Stimulated activated memory B cell treated with anti-CD40 and anti-IgM and Interleukin-4, amounts not matched to agents 10 μg/mL and 1 μg/mL and 100 μg/mL, for 72 hours (primary cell): ENCODE data around the gene GAGE2A.
A peak's percentile ranks its signal among the peaks of the same experiment; 100 is the strongest.
"Not testable (repeated sequence)": the region's sequence is repeated elsewhere in the genome, so short reads cannot be mapped to it uniquely, and the experiment has no call there.

Experiments
- ATAC-seq: fragments of 150-1000 bp; cut with Tn5 transposase; 2 replicates; pipeline ENCODE4 v1.10.0; 2021
- H3K27ac Mint-ChIP-seq: one replicate; pipeline ENCODE4 v1.8.0; 2022; ENCODE audit warnings: mild to moderate bottlenecking, mixed read lengths
- H3K27me3 Mint-ChIP-seq: one replicate; pipeline ENCODE4 v1.8.0; 2022; ENCODE audit warnings: mixed read lengths
- H3K36me3 Mint-ChIP-seq: one replicate; pipeline ENCODE4 v1.8.0; 2022; ENCODE audit warnings: mixed read lengths
- H3K4me1 Mint-ChIP-seq: one replicate; pipeline ENCODE4 v1.8.0; 2022; ENCODE audit warnings: mixed read lengths
- H3K4me3 Mint-ChIP-seq: one replicate; pipeline ENCODE4 v1.8.0; 2022; ENCODE audit warnings: mild to moderate bottlenecking, moderate library complexity, mixed read lengths
- H3K9me3 Mint-ChIP-seq: one replicate; pipeline ENCODE4 v1.8.0; 2022; ENCODE audit warnings: mixed read lengths

GAGE2A gene, protein sequence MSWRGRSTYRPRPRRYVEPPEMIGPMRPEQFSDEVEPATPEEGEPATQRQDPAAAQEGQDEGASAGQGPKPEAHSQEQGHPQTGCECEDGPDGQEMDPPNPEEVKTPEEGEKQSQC

DNA sequence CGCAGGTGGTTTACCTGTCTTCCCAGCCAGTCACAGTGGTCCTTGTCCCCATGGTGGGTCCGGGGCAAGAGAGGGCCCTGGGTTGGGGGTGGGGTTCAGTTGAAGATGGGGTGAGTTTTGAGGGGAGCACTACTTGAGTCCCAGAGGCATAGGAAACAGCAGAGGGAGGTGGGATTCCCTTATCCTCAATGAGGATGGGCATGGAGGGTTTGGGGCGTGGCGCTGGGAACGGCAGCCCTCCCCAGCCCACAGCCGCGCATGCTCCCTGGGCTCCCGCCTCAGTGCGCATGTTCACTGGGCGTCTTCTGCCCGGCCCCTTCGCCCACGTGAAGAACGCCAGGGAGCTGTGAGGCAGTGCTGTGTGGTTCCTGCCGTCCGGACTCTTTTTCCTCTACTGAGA, at the start of gene GAGE2A:
Gene GAGE2A (plus strand): TSS at position 301 of the 400 bp plus-strand sequence. CDS start 1,155 bp downstream, outside the sequence.
- H3K27ac Mint-ChIP-seq, H3K9me3 Mint-ChIP-seq, ATAC-seq, H3K36me3 Mint-ChIP-seq, H3K4me3 Mint-ChIP-seq, H3K4me1 Mint-ChIP-seq, H3K27me3 Mint-ChIP-seq: not testable (repeated sequence)

DNA sequence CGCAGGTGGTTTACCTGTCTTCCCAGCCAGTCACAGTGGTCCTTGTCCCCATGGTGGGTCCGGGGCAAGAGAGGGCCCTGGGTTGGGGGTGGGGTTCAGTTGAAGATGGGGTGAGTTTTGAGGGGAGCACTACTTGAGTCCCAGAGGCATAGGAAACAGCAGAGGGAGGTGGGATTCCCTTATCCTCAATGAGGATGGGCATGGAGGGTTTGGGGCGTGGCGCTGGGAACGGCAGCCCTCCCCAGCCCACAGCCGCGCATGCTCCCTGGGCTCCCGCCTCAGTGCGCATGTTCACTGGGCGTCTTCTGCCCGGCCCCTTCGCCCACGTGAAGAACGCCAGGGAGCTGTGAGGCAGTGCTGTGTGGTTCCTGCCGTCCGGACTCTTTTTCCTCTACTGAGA, 47.9 kb upstream of the GAGE2A start, which contains the start of gene GAGE12D:
Gene GAGE12D (plus strand): TSS at position 301 of the 400 bp plus-strand sequence. CDS start 1,155 bp downstream, outside the sequence.
- not testable (repeated sequence) for H3K4me1 Mint-ChIP-seq, H3K27ac Mint-ChIP-seq, ATAC-seq, H3K27me3 Mint-ChIP-seq, H3K36me3 Mint-ChIP-seq, H3K9me3 Mint-ChIP-seq, H3K4me3 Mint-ChIP-seq

DNA sequence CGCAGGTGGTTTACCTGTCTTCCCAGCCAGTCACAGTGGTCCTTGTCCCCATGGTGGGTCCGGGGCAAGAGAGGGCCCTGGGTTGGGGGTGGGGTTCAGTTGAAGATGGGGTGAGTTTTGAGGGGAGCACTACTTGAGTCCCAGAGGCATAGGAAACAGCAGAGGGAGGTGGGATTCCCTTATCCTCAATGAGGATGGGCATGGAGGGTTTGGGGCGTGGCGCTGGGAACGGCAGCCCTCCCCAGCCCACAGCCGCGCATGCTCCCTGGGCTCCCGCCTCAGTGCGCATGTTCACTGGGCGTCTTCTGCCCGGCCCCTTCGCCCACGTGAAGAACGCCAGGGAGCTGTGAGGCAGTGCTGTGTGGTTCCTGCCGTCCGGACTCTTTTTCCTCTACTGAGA, 38.3 kb upstream of the GAGE2A start, which contains the start of gene GAGE12E:
Gene GAGE12E (plus strand): TSS at position 301 of the 400 bp plus-strand sequence. CDS start 1,155 bp downstream, outside the sequence.
- H3K27ac Mint-ChIP-seq, ATAC-seq, H3K9me3 Mint-ChIP-seq, H3K4me3 Mint-ChIP-seq, H3K36me3 Mint-ChIP-seq, H3K4me1 Mint-ChIP-seq, H3K27me3 Mint-ChIP-seq: not testable (repeated sequence)

DNA sequence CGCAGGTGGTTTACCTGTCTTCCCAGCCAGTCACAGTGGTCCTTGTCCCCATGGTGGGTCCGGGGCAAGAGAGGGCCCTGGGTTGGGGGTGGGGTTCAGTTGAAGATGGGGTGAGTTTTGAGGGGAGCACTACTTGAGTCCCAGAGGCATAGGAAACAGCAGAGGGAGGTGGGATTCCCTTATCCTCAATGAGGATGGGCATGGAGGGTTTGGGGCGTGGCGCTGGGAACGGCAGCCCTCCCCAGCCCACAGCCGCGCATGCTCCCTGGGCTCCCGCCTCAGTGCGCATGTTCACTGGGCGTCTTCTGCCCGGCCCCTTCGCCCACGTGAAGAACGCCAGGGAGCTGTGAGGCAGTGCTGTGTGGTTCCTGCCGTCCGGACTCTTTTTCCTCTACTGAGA, 28.8 kb upstream of the GAGE2A start, which contains the start of gene GAGE12F:
Gene GAGE12F (plus strand): TSS at position 301 of the 400 bp plus-strand sequence. CDS start 1,155 bp downstream, outside the sequence.
- H3K9me3 Mint-ChIP-seq, H3K36me3 Mint-ChIP-seq, H3K4me1 Mint-ChIP-seq, H3K27ac Mint-ChIP-seq, ATAC-seq, H3K4me3 Mint-ChIP-seq, H3K27me3 Mint-ChIP-seq: not testable (repeated sequence)

DNA sequence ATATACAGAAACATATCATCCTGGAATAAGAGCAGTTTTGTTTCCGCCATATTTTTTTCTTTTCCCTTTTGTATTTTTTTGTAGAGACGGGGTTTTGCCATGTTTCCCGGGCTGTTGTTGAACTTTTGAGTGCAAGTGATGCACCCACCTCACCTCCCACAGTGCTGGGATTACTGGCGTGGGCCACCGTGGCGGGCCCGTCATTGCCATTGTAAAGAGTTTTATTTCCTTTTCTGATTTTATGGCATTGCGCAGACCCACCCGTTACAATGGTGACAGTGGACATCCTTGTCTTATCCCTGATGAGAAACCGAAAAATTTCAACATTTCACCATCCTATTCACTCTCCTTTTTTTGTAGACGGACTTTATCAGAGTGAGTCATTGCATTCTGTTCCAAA, 20.6 kb upstream of the GAGE2A start:
- H3K27ac Mint-ChIP-seq, ATAC-seq, H3K36me3 Mint-ChIP-seq, H3K27me3 Mint-ChIP-seq, H3K4me1 Mint-ChIP-seq, H3K4me3 Mint-ChIP-seq, H3K9me3 Mint-ChIP-seq: not testable (repeated sequence)

DNA sequence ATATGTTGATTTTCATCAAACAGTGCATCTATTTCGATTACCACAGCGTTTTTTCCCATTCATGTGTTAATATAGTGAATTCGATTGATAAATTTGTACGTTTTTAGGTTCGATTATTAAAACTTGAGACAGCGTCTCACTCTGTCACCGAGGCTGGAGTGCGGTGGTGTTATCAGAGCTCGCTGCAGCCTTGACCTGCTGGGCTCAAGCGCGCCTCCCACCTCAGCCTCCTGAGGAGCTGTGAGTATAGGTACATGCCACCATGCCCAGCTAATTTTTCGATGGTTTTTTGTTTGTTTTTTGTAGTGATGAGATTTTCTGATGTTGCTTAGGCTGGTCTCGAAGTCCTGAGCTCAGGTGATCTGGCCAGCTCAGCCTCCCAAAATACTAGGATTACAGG, 20.1 kb upstream of the GAGE2A start:
- not testable (repeated sequence) for H3K4me3 Mint-ChIP-seq, H3K27me3 Mint-ChIP-seq, H3K9me3 Mint-ChIP-seq, H3K4me1 Mint-ChIP-seq, H3K27ac Mint-ChIP-seq, ATAC-seq, H3K36me3 Mint-ChIP-seq

DNA sequence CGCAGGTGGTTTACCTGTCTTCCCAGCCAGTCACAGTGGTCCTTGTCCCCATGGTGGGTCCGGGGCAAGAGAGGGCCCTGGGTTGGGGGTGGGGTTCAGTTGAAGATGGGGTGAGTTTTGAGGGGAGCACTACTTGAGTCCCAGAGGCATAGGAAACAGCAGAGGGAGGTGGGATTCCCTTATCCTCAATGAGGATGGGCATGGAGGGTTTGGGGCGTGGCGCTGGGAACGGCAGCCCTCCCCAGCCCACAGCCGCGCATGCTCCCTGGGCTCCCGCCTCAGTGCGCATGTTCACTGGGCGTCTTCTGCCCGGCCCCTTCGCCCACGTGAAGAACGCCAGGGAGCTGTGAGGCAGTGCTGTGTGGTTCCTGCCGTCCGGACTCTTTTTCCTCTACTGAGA, 19.2 kb upstream of the GAGE2A start, which contains the start of gene GAGE12G:
Gene GAGE12G (plus strand): TSS at position 301 of the 400 bp plus-strand sequence. CDS start 1,155 bp downstream, outside the sequence.
- not testable (repeated sequence) for H3K27me3 Mint-ChIP-seq, ATAC-seq, H3K36me3 Mint-ChIP-seq, H3K4me3 Mint-ChIP-seq, H3K4me1 Mint-ChIP-seq, H3K9me3 Mint-ChIP-seq, H3K27ac Mint-ChIP-seq

DNA sequence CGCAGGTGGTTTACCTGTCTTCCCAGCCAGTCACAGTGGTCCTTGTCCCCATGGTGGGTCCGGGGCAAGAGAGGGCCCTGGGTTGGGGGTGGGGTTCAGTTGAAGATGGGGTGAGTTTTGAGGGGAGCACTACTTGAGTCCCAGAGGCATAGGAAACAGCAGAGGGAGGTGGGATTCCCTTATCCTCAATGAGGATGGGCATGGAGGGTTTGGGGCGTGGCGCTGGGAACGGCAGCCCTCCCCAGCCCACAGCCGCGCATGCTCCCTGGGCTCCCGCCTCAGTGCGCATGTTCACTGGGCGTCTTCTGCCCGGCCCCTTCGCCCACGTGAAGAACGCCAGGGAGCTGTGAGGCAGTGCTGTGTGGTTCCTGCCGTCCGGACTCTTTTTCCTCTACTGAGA, 9.6 kb upstream of the GAGE2A start, which contains the start of gene GAGE12H:
Gene GAGE12H (plus strand): TSS at position 301 of the 400 bp plus-strand sequence. CDS start 1,155 bp downstream, outside the sequence.
- H3K4me1 Mint-ChIP-seq = not testable (repeated sequence)

DNA sequence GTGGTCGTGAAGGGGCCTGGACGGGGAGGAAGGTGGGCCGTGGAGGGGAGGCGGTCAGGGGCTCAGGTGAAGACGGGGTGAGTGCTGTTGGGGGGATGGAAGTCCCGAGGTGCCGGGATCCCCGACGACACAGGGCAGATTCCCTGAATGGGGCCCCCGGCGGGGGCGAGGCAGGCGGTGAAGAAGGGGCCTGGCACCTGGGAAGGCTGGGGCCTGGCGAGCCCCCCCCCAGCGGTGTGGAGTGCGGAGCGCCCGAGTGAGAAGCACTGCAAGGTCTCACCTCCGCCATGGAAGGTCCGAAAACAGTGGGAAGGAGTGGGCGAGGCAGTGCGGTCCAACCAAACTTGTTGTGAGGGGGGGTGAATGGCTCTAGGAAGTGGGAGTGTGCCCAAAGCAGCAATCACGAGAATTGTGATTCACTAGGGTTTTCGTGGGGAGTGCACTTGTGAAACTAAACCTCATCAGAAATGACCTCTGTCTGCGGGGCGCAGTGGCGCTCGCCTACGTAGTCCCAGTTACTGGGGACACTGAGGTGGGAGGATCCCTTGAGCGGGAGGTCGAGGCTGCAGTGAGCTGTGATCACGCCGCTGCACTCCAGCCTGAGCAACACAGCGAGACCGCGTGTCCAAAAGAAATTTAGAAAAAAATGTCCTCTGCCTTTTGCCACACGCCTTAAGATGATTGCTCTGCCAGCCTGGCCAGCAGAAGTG, 628 bp downstream of the GAGE2A start:
- H3K4me3 Mint-ChIP-seq, H3K4me1 Mint-ChIP-seq, ATAC-seq, H3K36me3 Mint-ChIP-seq, H3K27me3 Mint-ChIP-seq, H3K27ac Mint-ChIP-seq, H3K9me3 Mint-ChIP-seq: not testable (repeated sequence)

More for the DNA sequence above, 9.6 kb upstream of the GAGE2A start, which contains the start of gene GAGE12H:
- not testable (repeated sequence) for H3K9me3 Mint-ChIP-seq, ATAC-seq, H3K27ac Mint-ChIP-seq, H3K36me3 Mint-ChIP-seq, H3K27me3 Mint-ChIP-seq, H3K4me3 Mint-ChIP-seq

DNA sequence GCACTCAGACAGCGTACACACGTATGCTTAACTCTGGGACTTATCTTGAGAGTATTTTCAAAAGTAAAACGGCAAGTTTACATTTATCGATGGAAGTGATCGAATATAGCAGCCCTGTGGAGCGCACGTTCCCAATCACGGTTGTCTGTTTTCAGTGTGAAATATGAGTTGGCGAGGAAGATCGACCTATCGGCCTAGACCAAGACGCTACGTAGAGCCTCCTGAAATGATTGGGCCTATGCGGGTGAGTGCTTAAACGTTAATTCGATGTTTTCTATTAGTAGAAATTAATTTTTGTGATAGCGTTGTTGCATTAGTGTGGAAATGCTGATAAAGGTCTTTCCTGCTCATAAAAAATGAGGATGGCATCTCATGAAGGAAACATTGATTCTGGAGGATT, 1.2 kb downstream of the GAGE2A start:
- not testable (repeated sequence) for H3K36me3 Mint-ChIP-seq, H3K27me3 Mint-ChIP-seq, H3K4me1 Mint-ChIP-seq, H3K9me3 Mint-ChIP-seq, H3K27ac Mint-ChIP-seq, ATAC-seq, H3K4me3 Mint-ChIP-seq

DNA sequence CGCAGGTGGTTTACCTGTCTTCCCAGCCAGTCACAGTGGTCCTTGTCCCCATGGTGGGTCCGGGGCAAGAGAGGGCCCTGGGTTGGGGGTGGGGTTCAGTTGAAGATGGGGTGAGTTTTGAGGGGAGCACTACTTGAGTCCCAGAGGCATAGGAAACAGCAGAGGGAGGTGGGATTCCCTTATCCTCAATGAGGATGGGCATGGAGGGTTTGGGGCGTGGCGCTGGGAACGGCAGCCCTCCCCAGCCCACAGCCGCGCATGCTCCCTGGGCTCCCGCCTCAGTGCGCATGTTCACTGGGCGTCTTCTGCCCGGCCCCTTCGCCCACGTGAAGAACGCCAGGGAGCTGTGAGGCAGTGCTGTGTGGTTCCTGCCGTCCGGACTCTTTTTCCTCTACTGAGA, 9.4 kb downstream of the GAGE2A start, which contains the start of gene GAGE1:
Gene GAGE1 (plus strand): TSS at position 301 of the 400 bp plus-strand sequence. CDS start 1,155 bp downstream, outside the sequence.
- H3K4me3 Mint-ChIP-seq, H3K36me3 Mint-ChIP-seq, H3K4me1 Mint-ChIP-seq, ATAC-seq, H3K27me3 Mint-ChIP-seq, H3K9me3 Mint-ChIP-seq, H3K27ac Mint-ChIP-seq: not testable (repeated sequence)

DNA sequence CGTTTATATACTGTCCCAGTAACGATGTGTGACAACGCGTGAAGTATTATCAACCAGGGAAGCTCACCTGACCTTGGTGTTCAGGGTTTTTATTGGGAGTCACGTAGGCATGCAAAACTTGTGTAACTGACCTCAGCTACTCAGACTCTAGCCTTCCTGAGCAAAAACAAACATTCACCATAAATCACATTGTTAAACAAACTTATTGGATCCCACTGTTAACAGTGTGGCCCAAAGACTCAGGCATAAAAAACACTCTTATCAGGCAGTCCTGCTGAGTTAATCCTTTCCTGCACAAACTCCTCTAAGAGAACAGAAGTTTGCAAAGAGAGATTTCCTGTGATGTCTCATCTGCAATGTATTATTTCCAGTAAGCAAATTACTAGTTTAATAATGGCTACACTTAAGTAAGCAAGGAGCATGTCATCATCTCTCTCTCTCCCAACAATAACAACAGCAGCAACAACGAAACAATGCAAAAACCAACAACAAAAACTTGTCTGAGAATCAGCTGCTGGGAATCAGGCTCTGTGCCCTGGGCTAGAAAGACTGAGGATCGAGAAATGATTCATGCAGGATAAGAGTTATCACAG, 21.5 kb downstream of the GAGE2A start:
- Mint-ChIP-seq H3K27me3 (no peaks in the 10 kb centered on the region), H3K36me3 (no peaks in the 10 kb centered on the region), H3K9me3 (no peaks in the 10 kb centered on the region), H3K27ac (no peak overlapping the region), H3K4me3 (no peak overlapping the region), H3K4me1 (no peaks in the 10 kb centered on the region)
- no peak for ATAC-seq

DNA sequence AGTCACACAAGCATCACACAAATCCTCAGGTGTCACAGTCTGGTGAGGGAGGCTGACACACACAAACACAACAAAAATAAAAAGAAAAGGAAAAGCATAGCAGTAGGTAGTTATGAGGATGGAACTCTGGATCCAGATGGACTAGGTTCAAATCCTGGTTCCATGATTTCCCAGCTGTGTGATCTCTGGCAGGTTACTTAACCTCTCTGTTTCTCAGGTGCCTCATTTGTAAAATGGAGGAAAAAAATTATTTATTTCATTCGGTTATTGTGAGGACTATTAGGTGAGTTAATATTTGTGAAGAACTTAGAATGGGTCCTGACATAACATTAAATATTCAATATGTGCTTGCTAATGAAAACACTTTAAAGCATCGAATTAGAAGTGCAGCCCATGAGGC, 29.3 kb downstream of the GAGE2A start:
- no peak for ATAC-seq
- H3K27ac Mint-ChIP-seq = no peak overlapping the region
- H3K4me1 Mint-ChIP-seq = no peaks in the 10 kb centered on the region
- H3K36me3 Mint-ChIP-seq = no peaks in the 10 kb centered on the region
- no peaks in the 10 kb centered on the region for H3K27me3 Mint-ChIP-seq
- H3K9me3 Mint-ChIP-seq = peaks cover 4% of the 10 kb centered on the region
- no peak overlapping the region for H3K4me3 Mint-ChIP-seq

DNA sequence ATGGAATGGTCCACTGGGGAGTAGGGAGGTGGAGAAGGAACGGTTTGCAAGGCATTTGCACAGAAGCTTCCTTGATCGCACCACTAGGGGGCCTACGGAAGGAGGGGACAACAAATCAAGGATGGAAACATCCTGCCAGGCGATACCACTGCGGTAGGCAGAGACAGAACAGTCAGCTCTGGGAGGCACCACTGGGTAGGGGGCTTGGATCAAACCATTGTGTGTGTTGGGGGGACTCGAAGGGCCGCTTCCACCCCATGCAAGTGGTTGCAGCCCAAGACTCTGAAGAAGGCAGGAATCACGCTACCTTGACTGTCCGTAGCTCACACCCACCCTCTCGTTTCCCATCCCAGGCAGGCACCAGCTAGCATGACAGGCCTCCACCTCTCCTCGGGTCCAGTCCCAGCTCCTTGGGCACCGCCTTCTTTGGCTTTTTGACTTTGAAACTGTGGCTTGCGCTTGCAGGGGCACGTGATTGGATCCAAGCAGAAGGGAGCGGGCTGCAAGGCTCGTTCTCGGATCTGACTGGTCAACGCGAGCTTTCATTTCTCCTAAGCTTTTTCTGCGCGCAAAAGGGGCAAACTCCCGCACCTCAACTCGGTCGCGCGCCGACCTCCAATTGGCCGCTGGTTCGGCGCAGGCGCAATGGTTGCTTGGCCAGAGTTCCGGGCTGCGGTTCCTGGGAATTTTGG, 37.9 kb downstream of the GAGE2A start:
- peak overlapping the region; percentile 67 for H3K4me3 Mint-ChIP-seq
- H3K36me3 Mint-ChIP-seq = no peaks in the 10 kb centered on the region
- no peaks in the 10 kb centered on the region for H3K27me3 Mint-ChIP-seq
- ATAC-seq = no peak
- peaks cover 4% of the 10 kb centered on the region for H3K9me3 Mint-ChIP-seq
- H3K27ac Mint-ChIP-seq = no peak overlapping the region
- H3K4me1 Mint-ChIP-seq = no peaks in the 10 kb centered on the region

DNA sequence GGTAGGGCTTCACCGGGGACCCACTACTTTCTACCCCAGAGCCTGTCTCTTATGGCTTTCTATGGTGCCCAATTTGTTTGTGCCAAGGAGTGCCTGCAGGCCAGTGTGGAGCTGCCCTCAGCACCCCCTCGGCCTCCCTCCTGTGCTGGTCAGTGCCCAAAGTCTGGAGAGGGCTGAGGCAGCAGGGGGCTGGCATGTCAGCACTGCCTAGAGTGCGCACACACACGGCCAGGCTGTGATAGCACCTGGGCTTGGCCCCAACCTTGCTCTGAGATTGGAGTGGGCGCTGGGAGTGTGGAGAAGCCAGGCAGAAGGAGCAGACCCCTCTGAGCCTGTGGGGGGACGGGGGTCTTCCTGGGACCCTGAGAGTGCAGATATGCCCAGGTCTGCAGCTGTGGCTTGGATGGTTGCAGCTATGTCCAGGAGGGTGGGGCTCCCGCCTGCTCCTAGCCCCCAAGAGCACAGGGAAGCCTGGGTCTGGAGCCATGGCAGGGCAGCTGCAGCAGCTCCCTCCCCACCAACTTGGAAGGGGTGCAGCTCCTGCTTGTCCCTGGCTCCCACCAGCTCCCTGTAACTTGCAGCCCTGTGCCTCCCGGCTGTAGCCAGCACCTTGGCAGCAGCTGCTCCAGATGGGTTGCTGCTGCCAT, 55.8 kb downstream of the GAGE2A start:
- Mint-ChIP-seq H3K4me3 (no peak overlapping the region), H3K27ac (no peak overlapping the region), H3K9me3 (no peaks in the 10 kb centered on the region), H3K27me3 (no peaks in the 10 kb centered on the region), H3K4me1 (no peaks in the 10 kb centered on the region), H3K36me3 (no peaks in the 10 kb centered on the region)
- ATAC-seq = no peak
